Measurements from ENCODE around the gene GRAMD1C.
A peak's percentile ranks its signal among the peaks of the same experiment; 100 is the strongest.
"Not testable (repeated sequence)": the region's sequence is repeated elsewhere in the genome, so short reads cannot be mapped to it uniquely, and the experiment has no call there.

The GRAMD1C gene

DNA sequence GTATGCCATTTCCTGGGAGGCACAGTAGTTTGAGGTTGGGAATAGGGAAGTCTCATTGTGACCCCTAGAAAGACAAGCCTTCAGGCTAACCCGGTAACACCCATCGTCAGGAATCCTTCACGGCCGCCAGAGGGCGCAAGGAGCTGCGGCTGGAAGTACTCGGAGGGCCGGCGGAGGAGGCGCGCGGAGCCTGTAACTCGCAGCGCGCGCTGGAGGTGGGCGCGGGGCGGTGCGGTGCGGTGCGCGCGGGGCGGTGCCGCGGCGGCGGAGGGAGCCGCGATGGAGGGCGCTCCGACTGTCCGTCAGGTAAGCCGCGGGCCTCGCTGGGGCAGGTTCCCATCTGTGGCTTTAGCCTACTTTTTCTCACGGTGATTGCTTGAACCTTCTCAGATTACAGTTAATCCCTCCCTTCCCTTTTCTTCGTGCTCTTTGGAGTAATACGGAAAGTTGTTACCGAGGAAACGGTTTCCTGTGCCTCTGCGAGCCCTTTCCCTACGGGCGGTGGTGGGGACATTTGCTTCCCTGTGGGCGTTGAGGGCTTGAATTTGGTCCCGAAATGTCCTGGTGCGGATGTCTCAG, at the start of gene GRAMD1C:
TSS of gene GRAMD1C (plus strand) at position 158 of the 579 bp plus-strand sequence. CDS start at position 280, 122 bp downstream.
- peak; percentile 91 for DNase-seq

GRCh38 chr3:113791381-113791780, 47.2 kb upstream of the GRAMD1C start:
- DNase-seq, result no peak

- DNase-seq, result no peak
Measured at GRCh38 chr3:113794526-113794925, 44.1 kb upstream of the GRAMD1C start.

GRCh38 chr3:113795693-113796092, 42.9 kb upstream of the GRAMD1C start:
- no peak for DNase-seq

- no peak for DNase-seq
Measured at GRCh38 chr3:113802795-113803455, 35.7 kb upstream of the GRAMD1C start.

DNA sequence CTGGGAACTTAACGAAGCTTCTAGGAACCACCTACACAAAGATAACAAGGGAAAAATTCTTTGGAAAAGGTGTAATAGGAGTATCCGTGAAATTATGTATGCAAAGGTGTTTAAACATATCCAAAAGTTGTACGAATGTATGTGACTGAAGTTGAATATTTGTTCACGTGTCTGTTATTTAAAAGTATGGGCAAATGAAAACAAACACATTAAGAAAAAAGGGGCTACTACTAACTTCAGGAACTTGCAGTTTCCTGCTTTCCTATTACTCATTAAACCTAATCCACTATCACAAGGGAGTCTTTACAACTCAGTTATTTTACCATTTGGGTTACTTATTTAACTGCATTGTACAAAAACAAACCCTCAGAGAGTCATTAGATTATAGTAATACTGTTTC, 33.9 kb upstream of the GRAMD1C start:
- no peak for DNase-seq

DNA sequence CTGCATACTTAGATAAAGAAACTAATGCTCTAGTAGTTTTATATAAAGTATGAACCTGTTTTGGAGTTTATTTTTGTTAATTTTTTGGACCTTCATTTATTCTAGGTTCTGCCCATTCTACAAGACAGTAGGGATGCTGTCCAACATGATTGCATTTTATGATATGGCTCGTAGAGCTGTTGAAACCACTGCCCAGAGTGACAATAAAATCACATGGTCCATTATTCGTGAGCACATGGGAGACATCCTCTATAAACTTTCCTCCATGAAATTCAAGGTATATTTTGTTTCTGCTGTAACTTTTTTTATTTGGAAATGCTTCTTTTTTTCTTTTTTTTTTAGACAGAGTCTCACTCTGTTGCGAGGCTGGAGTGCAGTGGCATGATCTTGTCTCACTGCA, 33.3 kb upstream of the GRAMD1C start:
- no peak for DNase-seq

DNA sequence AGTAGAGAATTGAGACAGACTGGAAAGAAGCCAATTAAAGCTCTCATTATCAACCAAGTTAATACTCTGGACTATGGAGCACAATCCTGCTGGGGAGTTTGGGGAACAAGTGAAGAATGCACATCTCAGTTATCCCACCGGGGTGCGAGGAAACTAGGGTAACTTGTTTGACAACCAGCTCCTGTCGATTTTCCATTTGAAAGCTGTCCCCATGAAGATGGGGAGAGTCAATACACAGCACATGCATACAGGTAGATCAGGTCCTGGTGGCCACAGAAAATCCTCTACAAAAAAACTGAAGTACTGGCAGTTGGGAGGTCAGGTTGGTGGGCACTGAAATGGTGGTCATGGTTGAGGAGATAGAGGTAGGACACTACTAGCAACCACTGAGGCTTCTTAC, 25.7 kb upstream of the GRAMD1C start:
- no peak for DNase-seq

DNA sequence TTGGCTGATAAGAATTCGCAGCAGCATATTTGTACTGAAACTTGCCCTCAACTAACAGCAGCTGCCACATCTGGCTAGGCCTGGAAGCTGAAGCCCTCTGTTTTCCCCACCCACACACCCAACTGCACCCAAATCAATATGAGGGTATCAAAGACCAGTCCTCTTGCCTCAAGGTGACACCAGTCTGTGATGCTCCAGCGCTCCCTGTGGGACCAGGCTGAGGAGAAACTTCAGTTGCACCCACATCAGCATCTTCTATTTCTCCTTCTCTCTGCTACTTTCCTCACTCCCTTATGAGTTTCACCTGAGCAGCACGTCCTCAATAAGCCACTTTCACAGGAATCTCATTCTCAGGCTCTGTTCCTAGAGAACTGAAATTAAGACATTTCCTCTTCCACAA, 18.7 kb upstream of the GRAMD1C start:
- DNase-seq, result no peak

DNA sequence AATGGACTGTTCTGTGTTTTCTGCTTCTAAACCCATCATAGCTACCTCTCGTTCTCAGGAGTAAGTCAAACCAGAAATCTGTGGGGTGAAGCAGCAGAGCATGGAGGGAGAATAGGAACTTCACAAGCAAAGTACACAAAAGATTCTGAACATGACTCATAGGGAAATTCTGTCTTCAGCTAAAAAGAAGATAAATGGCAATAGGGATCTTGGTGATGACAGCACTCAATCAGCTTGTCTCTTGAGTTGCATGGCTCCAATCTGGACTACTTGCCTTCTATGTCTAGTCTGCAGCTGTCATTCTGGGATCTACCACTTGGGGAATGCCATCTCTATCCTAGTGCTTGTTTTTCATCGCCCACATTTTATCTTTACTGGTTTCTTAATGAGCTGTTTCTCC, 13.5 kb upstream of the GRAMD1C start:
- no peak for DNase-seq

GRCh38 chr3:113828600-113828999, 10.0 kb upstream of the GRAMD1C start:
- no peak for DNase-seq

DNA sequence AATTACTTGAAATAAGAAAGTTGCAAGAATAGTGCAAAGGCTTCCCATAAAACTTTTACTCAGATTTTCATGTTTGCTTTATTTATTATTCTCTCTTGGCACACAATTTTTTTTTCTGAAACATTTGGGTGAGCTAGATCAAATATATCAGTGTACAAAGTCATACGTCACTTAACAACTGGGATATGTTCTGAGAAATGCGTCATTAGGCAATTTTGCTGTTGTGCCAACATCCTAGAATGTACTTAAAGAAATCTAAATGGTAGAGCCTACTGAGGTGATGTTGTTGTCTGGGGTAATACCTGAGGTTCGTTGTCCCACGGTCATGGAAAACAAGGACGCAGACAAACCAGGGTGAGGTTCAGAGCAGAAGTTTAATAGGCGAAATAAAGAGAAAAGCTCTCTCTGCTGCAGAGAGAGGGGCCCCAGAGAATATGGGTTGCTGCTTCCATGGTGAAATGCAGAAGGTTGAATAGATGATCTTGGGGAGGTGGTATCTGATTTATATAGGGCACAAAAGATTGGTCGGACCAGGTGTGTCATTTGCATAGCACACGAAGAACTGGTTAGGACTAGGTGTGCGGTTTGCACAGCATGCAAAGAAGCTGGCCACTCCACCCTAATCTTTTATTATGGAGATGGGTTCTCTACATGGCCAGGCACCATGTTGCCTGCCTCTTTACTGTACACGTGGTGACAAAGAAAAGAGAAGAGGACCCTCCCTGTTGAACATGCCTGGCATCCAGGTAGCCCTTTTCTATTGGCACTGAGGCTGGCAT, 8.8 kb upstream of the GRAMD1C start:
- DNase-seq, result no peak

GRCh38 chr3:113831103-113831355, 7.6 kb upstream of the GRAMD1C start:
- DNase-seq, result no peak

- DNase-seq, result no peak
Measured at GRCh38 chr3:113832477-113833164, 6.0 kb upstream of the GRAMD1C start.

DNA sequence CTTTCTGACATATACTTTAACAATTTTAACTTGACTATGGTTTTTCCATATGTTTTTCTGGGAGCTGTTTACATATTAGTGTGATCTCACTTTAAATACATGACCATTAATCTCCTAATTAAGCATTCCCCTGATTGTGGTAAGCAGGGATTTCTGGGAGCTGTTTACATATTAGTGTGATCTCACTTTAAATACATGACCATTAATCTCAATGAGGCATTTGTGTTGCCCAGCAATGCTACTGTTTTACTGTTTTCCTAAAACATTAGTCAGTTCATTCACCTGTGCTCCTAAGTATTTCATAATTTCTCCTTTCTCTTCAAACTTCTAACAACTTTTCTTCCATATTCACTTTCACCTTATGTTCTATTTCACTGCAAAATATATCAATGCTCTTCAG, 3.6 kb upstream of the GRAMD1C start:
- no peak for DNase-seq

GRCh38 chr3:113839551-113839950, 963 bp downstream of the GRAMD1C start:
- DNase-seq, result no peak

- DNase-seq, result peak; percentile 35
Measured at GRCh38 chr3:113844622-113845222, 6.1 kb downstream of the GRAMD1C start.

DNA sequence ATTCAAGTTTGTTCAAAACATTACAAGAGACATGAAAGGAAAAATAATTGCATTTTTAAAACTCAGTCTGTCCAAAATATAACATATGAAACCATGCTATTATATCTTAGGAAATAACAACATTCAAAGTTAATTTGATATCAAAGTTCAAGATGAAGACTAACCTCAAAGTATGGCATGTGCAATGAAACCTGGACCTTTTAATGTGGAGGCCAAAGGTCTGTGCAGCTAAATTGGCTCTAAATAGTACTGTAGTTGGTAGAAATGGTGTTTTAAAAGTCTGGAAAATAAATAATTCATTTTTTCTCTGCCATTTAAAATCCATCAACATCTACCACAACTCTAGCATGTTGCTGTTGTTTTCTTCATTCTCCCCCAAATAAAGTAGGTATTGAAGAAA, 8.7 kb downstream of the GRAMD1C start:
- no peak for DNase-seq

GRCh38 chr3:113847664-113848461, 9.3 kb downstream of the GRAMD1C start:
- DNase-seq, result no peak

DNA sequence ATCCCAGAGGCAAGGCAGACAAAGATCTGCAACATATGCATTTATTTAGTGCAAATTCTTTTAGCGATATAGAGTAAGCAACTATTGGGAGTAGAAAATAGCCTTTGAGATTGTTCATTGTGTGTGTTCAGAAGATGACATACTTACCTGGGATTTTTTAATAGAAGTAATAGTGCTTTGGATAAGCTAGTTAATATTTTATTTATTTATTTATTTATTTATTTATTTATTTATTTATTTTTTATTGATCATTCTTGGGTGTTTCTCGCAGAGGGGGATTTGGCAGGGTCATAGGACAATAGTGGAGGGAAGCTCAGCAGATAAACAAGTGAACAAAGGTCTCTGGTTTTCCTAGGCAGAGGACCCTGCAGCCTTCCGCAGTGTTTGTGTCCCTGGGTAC, 10.5 kb downstream of the GRAMD1C start:
- DNase-seq, result not testable (repeated sequence)

DNA sequence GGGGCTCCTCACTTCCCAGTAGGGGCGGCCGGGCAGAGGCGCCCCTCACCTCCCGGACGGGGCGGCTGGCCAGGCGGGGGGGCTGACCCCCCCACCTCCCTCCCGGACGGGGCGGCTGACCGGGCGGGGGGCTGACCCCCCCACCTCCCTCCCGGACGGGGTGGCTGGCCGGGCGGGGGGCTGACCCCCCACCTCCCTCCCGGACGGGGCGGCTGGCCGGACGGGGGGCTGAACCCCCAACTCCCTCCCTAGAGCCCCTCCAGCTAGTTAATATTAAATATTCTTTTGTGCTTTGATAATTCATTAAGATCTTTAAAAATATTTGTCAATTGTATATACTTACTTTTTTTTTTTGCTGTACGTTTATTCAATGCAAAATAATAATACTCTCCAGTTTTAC, 11.3 kb downstream of the GRAMD1C start:
- not testable (repeated sequence) for DNase-seq

DNA sequence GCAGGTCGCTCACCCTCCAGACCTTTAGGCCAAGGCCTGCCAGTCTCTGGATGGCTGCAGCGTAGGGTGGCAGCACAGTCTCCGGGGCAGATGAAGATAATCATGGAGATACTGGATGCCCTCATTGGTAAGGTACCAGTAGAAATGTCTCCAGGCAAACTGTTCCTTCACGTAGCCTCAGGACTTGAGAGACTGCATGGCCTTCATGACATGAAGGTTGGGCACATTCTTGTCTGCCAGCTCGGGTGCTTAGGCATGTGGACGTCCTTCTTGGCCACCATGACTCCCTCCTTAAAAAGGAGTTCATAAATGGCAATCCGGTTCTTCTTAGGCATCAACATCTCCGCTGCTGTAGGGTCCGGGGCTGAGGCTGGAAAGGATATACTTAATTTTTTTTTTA, 11.8 kb downstream of the GRAMD1C start:
- DNase-seq, result not testable (repeated sequence)

DNA sequence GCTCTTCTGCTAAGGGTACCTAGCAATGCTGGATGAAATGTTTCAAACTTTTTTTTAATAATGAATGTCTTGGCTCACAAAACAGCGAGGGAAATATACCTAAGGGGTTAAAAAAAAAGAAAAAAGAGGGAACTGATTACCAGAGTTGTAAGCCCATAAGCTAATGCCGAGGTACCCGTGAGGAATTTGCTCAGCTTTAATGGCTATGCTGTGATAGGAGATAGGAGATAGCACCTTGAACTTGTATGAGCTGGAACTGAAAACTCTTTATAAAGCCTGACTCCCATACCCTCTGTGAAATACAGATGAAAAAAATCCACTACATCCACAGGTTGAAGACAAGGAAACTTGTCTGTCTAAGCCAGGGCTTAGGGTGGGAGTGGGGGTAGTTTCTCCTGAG, 13.9 kb downstream of the GRAMD1C start:
- DNase-seq, result no peak
